ENCODE measurements around the gene CPN1.
A peak's percentile ranks its signal among the peaks of the same experiment; 100 is the strongest.
"Not testable (repeated sequence)": the region's sequence is repeated elsewhere in the genome, so short reads cannot be mapped to it uniquely, and the experiment has no call there.

Gene CPN1

DNA sequence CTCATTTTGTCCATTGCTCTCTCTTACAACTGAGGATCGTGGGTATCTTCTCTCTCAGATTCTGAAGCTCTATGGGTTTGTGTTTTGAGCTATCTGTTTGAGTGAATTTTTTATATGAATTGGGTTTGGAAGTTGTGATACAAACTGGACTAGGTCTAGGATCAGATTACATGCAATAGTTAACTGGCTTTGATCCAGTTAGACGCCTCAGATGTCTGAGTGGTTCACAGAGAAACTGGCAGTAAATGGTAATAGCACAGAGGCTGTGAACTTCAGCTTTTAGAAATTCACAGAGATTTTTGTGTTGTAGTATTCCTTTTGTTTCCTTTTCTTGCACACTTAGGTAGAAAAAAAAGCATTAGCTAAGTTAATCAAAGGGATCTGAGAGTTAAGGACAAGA lies 59.3 kb downstream of the CPN1 start:
- peak; percentile 50 for DNase-seq (ENCODE audit: low read depth)

DNA sequence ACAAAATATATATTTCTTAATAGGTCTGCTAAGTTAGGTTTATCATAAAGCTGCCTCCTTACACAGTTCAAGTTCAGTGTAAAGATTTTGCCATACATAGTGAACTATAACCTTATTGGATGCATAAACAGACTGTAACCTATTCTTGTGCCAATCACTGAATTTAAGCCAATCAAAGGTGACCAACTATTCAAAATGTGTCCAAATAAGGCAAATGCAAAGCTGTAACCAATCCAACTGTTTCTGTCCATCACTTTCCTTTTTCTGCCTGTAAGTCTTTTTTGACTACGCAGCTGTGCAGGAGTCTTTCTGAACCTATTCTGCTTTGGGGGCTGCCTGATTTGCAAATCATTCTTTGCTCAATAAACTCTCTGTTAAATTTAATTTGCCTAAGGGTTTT lies 60.3 kb downstream of the CPN1 start:
- no peak for DNase-seq (ENCODE audit: low read depth)

- no peak for DNase-seq (ENCODE audit: low read depth)
Observed at GRCh38 chr10:100020886-100021253, 60.8 kb downstream of the CPN1 start.

DNA sequence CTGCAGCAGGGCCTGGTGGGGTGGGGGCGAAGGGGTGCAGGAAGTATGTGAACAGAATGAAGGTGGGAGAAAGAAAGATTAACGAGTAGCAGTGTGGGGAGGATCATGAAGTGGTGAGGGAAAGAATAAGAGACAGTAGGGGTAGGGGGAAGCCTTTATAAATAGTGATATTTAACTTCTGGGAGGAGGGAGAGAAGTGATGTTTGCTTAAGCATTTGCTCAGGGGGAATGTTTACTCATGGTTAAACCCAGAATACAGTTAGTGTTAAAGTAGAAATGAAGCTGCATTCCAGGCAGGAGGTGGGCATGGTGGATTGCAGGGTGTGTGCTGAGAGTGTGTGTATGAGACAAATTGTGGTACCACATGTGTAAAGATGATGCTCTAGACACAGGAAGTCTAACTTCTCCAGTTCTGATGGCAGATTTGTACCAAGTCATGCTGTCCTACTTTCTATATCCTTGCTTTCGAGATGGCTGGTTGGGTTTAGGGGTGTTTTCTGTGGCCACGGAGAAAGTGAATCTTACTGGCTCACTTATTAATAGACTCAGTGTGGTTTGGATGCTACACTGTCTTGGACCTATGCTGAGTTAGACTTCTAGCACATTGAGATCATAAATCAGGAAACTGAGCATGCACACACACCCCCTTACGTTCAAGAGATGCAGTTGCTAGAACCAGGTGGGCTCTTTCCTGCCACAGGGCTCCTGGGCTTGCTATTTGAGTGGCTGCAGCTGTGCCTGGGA lies 61.4 kb downstream of the CPN1 start:
- no peak for DNase-seq (ENCODE audit: low read depth)

GRCh38 chr10:100019787-100020141 lies 61.9 kb downstream of the CPN1 start:
- no peak for DNase-seq (ENCODE audit: low read depth)

- DNase-seq (ENCODE audit: low read depth) = no peak
Observed at GRCh38 chr10:100014071-100014762, 67.5 kb downstream of the CPN1 start.

GRCh38 chr10:100013621-100014020 lies 68.0 kb downstream of the CPN1 start:
- DNase-seq (ENCODE audit: low read depth) = no peak

GRCh38 chr10:100011906-100012305 lies 69.8 kb downstream of the CPN1 start:
- DNase-seq (ENCODE audit: low read depth) = not testable (repeated sequence)

DNA sequence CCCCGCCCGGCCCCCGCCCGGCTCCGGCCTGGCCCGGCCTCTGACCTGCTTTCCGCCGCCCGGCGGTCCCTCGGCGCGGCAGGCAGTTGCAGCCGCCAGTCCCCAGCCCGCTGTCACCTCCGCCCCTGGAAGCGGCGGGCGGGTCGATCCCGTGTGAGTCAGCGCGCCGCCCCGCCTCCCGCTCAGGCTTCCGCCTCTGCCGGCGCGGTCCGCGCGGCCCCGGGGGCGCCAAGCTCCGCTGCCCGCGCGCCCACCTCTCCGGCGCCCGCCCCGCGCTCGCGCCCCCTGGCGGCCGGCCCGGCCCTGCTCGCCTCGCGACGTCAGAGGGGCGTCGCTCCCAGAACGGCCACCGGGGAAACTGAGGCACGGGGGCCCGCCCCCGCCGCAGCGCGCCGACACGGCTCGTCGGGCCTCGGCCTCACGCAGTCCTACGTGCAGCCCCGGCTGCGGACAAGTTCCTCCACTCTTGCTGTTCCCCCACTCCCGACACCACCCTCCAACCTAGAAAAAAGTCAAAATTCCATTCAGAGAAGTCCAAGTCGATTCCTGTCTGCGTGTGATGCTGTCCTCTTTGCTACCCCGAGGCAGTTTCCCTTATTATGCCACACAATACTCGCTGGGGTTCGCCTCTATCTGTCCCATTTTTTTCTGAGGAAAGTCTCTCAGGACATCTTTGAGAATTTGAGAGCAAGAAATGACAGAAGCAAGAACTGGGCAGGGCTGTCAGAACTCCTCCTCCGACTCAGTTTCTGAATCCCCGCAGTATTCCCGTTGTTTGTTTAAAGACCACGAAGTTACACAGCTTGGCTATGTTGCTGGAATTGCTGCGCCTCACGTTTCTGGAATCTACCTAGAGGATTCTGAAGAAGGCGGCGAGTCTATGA lies 71.6 kb downstream of the CPN1 start, which contains the start of gene DNMBP:
TSS of gene DNMBP (minus strand) at position 155 of the 884 bp plus-strand sequence. CDS start 37,823 bp downstream, outside the sequence.
- peak; percentile 78 for DNase-seq (ENCODE audit: low read depth)

DNA sequence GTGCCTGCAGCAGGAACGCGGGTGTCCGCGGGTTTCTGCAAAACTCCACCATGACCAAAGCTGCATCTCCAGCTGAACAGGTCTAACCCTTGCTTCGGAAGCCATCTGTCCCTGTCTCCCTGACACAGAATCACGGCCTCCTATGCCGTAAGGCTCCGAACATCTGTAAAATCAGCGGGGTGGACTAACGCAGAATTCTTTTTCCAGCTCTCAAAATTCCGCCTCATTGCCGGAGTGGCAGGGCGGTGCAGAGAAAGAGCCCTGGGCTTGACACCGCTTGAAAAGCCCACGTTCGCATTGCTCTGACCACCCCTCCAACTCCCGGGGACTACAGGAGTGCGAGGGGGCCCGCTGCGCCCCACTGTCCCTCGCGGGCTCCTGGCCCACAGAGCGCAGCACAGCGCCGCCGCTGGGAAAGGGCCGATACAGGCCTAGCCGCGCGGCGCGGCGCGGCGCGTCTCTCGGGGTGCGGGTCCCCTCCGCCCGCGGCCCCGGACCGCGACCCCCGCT lies 72.3 kb downstream of the CPN1 start:
- peak; percentile 44 for DNase-seq (ENCODE audit: low read depth)

GRCh38 chr10:100008708-100009282 lies 72.9 kb downstream of the CPN1 start:
- no peak for DNase-seq (ENCODE audit: low read depth)

DNA sequence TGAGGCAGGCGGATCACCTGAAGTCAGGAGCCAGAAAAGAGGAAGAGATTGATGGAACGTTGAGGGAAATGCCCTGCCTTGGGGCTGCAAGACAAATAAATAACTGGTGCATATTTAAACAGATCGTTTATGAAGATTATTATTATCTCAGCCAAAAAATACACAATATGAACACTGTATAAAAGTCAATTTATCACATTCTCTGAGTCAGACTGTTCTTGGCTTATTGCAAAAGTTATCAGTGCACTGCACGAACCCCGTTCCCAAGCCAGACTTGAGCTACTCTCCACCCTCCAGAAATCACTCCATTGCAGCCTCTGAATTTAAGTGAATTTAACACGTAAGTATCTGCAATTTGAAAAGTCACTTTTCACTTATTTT lies 73.5 kb downstream of the CPN1 start:
- peak; percentile 62 for DNase-seq (ENCODE audit: low read depth)

- DNase-seq (ENCODE audit: low read depth) = peak; percentile 36
Observed at GRCh38 chr10:100007231-100008141, 74.2 kb downstream of the CPN1 start.

DNA sequence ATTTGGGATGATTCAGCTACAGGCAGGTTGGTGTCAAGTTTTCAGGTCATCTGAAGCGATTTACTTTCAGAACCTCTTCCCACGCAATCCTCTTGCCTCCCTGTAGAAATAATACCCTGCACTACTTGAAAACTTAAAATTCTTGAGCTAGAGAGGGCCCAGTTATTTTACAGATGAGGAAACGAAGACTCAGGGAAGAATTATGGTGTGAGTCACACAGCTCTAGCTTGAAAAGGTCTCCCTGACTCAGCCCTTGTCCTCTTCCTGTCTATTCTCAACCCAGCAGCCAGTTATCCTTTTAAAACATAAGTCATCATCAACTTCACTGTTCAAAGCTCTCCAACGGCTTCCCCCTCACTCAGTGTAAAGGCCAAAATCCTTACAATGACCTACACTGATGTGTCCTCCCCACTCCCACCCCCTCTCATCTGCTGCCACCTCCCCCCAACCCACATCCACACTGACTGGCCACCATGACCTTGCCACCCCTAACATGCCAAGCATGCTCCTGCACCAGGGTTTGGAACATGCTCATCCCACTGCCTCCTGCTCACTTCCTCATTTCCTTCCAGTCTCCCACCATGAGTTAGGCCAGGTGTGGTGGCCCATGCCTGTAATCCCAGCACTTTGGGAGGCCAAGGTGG lies 75.3 kb downstream of the CPN1 start:
- peak; percentile 82 for DNase-seq (ENCODE audit: low read depth)

GRCh38 chr10:100004805-100005510 lies 76.7 kb downstream of the CPN1 start:
- no peak for DNase-seq (ENCODE audit: low read depth)

- no peak for DNase-seq (ENCODE audit: low read depth)
Observed at GRCh38 chr10:100000109-100000644, 81.5 kb downstream of the CPN1 start.

DNA sequence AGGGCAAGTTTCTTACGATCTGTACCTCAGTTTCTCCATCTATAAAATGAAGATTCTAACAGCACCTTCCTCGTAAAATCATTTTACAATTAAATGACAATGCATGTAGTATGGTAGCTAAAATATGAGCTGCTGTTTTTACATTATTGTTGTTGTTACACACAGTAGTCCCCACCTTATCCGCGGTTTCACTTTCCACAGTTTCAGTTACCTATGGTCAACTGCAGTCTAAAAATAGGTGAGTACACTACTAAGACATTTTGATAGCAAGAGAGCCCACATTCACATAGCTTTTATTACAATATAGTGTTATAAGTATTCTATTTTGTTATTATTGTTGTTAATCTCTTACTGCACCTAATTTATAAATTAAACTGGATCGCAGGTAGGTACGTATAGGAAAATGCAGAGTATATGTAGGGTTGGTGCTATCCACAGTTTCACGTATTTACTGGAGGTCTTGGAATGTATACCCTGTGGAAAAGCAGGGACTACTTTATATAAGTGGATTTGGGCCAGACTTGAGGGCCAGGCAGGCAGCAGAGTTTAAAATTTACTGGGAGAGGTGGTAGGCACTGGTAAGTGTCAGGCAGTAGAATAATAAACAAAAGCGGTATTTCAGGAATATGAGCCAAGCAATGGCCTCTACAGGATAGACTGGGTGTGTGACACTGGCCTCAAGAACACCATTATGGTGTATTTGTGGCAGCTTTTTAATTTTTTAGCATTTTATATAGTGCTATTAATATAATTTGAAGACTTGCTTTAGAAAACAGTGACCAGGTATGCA lies 82.2 kb downstream of the CPN1 start:
- DNase-seq (ENCODE audit: low read depth) = no peak

DNA sequence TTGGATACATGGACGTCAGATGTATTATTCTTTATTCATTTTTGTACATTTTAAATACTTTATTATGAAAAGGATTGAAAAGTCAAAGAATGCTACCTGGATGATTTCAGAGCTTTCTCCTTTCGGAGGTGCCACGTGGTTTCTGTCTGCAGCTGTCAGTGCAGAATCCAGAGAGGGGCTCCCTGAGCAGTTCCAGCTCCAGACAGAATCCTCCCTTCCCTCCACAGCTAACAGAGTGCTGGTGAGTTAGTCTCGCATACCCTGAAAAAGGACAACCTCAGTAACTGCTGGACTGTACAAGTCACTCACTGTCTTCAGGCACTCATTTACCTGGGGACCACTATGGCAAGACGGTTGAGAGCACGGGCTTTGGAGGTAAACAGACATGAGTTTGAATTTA lies 82.8 kb downstream of the CPN1 start:
- no peak for DNase-seq (ENCODE audit: low read depth)

Measured in fibroblast of gingiva (primary cell).